Left lobe of liver (tissue), 2 donors: ENCODE measurements around the gene PTH2. TPM values are rescaled to one million over a fixed set of nuclear protein-coding genes. Genes with fewer than 3 reads are reported as not detected.
A peak's percentile ranks its signal among the peaks of the same experiment; 100 is the strongest.
"Not testable (repeated sequence)": the region's sequence is repeated elsewhere in the genome, so short reads cannot be mapped to it uniquely, and the experiment has no call there.

Experiments used
- ATAC-seq: fragments of 200-7000 bp; cut with Tn5 transposase; one replicate; pipeline ENCODE4 v1.9.1; 2020; ENCODE audit warnings: mild to moderate bottlenecking, moderate library complexity
- DNase-seq: peaks from one replicate; pipeline ENCODE4 v3.0.0-alpha.2; 2020; ENCODE audit warnings: low spot score
- total RNA-seq: library from RNA; stranded (reverse); gene quantifications from one replicate; pipeline ENCODE4 v1.2.1, GENCODE V29; 2021
- donor health status: DM: no; HTN: no; CAD: no; lungs with moderate emphysema.
- donor health status: DM: no; HTN: yes; CAD: no.

The PTH2 gene
- total RNA-seq, 1 donor from 2014 or later: not detected

DNA sequence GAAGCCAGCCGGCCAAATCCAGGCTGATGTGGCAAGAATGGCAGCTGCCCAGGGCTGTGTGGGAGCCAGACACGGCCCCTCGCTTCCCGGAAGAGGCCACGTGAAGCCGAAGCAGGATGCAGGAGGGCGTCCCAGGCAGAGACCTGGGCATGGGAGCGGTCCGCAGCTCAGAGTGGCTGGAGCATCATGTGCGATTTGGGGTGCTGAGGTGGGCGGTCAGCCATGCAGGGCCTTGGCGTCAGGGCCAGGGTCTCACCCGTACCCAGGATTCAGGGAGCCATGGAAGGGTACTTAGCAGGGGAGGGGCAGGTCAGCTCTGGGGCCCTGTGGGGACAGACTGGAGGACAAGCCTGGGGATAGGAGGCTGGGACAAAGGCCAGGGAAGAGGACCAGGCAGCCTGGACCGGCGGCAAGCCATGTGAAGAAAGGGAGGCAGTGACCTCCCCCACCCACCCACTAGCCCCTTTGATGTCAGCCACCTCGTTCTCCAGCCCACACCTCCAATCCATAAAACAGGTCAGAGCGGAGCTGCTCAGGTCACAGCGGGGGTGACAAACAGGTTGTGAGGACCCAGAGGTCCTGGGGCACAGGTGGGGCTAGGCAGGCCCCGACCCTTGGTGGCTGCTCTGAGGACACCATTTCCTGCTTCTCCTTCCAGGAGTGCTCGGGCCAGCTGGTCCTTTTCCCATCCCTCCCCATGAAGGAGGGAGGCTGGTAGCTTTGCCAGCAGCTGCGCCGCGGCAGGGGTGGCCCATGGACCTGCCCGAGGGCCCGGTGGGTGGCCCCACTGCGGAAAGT lies 32.9 kb downstream of the PTH2 start:
- ATAC-seq (no peak), DNase-seq (no peak)

DNA sequence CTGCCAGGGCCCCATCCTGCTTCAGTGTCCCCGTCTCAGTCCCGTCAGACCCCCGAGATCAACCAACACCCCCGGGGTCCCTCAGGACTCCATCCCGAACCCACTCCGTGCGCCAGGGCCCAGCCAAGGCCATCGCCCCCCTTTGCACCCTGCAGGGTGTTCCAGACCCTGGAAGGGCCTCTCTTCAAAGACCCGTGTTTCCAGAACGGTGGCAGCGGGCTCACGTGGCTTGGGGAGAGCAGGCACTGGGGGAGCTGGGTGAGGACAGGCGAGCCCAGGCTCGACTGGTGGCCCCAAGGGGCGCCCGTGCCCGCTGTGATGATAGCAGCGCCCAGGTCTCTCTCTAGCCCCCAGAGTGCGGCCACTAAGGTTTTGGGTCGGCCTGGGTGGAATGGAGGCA lies 33.8 kb downstream of the PTH2 start:
- DNase-seq: no peak
- no peak for ATAC-seq

DNA sequence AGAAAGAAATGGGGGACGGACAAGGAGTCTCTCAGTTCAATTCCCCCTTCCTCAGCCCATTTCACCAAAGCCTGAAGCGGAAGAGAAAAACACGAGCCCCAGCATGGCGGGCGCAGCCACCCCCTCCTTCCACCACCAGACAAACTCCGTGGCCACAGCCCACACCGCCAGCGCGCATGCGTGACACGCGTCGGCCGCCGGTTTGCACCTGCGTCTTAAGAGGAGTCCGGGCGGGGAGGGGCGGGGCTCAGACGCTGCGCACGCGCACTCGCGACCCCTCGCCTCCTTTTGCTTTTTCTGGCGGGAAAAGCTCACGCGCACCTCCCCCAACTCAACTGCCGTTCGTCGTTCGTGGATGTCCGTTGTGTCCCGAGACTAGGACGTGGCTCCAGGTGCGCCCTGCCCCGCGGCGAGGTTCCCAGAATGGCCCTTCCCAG lies 35.3 kb downstream of the PTH2 start, which contains the start of gene KASH5:
Gene KASH5 (plus strand): TSS at position 314 of the 437 bp plus-strand sequence. CDS start 2,635 bp downstream, outside the sequence.
- DNase-seq: peak; percentile 88
- ATAC-seq: peak; percentile 82

DNA sequence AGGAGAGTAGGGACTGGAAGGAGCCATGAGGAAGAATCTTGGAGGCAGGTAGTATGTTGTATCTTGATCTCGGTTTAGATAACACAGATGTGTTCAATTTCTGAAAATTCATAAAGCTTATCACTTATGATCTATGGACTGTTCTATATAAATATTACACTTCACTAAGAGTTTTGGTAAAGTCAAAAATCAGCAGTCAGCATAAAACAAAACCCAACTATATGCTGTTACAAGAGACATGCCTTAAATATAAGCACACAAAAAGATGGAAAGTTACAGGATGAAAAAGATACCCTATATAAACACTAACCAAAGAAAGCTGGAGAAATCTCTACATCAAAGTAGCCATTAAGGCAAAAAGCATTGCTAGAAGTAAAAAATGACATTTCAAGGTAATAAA lies 39.6 kb downstream of the PTH2 start:
- no peak for DNase-seq
- no peak for ATAC-seq

- DNase-seq: no peak
- ATAC-seq: no peak
These were observed 40.6 kb downstream of the PTH2 start for GRCh38 chr19:49382639-49383038.

- DNase-seq: no peak
- no peak for ATAC-seq
These were observed 42.9 kb downstream of the PTH2 start for GRCh38 chr19:49380391-49380790.

DNA sequence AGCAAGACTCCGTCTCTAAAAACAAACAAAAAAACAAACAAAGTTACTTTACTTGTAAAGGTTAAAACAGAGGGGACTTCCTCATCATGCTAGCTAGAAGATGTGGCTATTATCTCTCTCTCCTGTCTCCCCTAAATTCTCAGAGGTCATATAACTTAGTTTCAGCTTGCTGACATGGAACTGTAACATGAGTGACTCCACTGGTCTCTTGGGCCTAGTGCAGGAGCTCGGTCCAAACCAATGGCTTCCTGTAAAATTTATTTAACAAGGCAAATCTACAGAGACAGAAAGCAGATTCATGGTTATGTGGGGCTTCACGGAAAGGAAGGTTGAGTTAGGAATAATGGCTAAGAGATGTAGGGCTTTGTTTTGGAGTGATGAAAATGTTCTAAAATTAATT lies 44.7 kb downstream of the PTH2 start:
- ATAC-seq: no peak
- DNase-seq: no peak

DNA sequence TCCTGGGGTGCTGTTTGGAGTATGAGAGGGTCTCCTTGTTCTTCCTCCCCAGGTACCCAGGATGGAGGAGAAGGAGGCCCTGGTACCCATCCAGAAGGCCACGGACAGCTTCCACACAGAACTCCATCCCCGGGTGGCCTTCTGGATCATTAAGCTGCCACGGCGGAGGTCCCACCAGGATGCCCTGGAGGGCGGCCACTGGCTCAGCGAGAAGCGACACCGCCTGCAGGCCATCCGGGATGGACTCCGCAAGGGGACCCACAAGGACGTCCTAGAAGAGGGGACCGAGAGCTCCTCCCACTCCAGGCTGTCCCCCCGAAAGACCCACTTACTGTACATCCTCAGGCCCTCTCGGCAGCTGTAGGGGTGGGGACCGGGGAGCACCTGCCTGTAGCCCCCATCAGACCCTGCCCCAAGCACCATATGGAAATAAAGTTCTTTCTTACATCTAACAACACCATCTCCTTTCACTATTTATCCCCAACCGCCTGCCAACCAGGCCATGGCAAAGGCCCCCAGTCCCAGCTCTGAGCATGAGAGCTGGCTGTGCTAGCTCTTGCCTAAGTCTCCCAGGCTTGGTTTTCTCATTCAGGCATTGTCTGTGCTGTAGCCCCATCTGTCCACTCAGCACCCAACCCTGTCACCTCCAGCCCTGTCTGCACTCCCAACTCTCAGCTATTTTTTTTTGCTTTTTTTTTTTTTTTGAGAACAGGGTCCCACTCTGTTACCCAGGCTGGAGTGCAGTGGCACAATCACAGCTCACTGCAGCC lies 48.4 kb downstream of the PTH2 start:
- no peak for DNase-seq
- ATAC-seq: no peak

- DNase-seq, ATAC-seq: not testable (repeated sequence)
These were observed 50.1 kb downstream of the PTH2 start for GRCh38 chr19:49373174-49373573.

Other genes with a start within 250 kb of the PTH2 start
- 2.4 TPM for gene SLC6A16, start 98.2 kb downstream of the PTH2 start, total RNA-seq
- gene CD37, start 88.0 kb downstream of the PTH2 start, total RNA-seq: 2.2 TPM
- 5.1 TPM for gene TEAD2, start 61.0 kb downstream of the PTH2 start, total RNA-seq
- gene DKKL1, start 59.6 kb downstream of the PTH2 start, total RNA-seq: not detected
- gene KASH5, start 35.2 kb downstream of the PTH2 start, total RNA-seq: not detected
- gene GFY, start 1.9 kb upstream of the PTH2 start, total RNA-seq: not detected
- gene SLC17A7, start 18.1 kb upstream of the PTH2 start, total RNA-seq: 0.15 TPM
- 48.8 TPM for gene PIH1D1, start 28.4 kb upstream of the PTH2 start, total RNA-seq
- 29.7 TPM for gene ALDH16A1, start 29.8 kb upstream of the PTH2 start, total RNA-seq
- 2.1 TPM for gene FLT3LG, start 50.8 kb upstream of the PTH2 start, total RNA-seq
- gene RPL13A, start 64.2 kb upstream of the PTH2 start, total RNA-seq: 972 TPM
- 507 TPM for gene RPS11, start 73.0 kb upstream of the PTH2 start, total RNA-seq
- 262 TPM for gene FCGRT, start 89.2 kb upstream of the PTH2 start, total RNA-seq
- 22.8 TPM for gene RCN3, start 104.6 kb upstream of the PTH2 start, total RNA-seq
- 29.1 TPM for gene NOSIP, start 157.1 kb upstream of the PTH2 start, total RNA-seq
- 8.5 TPM for gene PRRG2, start 157.9 kb upstream of the PTH2 start, total RNA-seq
- 10.5 TPM for gene PRR12, start 167.7 kb upstream of the PTH2 start, total RNA-seq
- gene RRAS, start 216.7 kb upstream of the PTH2 start, total RNA-seq: 8.9 TPM
- 35.5 TPM for gene SCAF1, start 218.8 kb upstream of the PTH2 start, total RNA-seq
- 50.1 TPM for gene IRF3, start 242.4 kb upstream of the PTH2 start, total RNA-seq
- 13.7 TPM for gene BCL2L12, start 242.5 kb upstream of the PTH2 start, total RNA-seq